B cell (primary cell): ENCODE results near the gene BRAF. TPM values are rescaled to one million over a fixed set of nuclear protein-coding genes. Genes with fewer than 3 reads are reported as not detected.

Experiments used
- ATAC-seq: fragments of 200-7000 bp; cut with Tn5 transposase; one replicate; pipeline ENCODE4 v1.10.0; 2021; ENCODE audit warnings: low read depth, mild to moderate bottlenecking, moderate number of reproducible peaks, moderate library complexity
- CTCF ChIA-PET: fragments of 350-600 bp; sonication (Branson Sonifier 250); formaldehyde crosslinking; loops from one replicate; lab custom pipeline; 2021; ENCODE audit warnings: antibody characterized with exemption, inconsistent platforms; lab: Charles Lee
- POLR2A ChIA-PET: fragments of 350-600 bp; sonication (Branson Sonifier 250); formaldehyde crosslinking; loops from one replicate; lab custom pipeline; 2021; ENCODE audit warnings: antibody characterized with exemption; lab: Charles Lee
- DNase-seq: peaks from one replicate; pipeline ENCODE4 v3.0.0; 2013
- H2AFZ ChIP-seq: 2 replicates; pipeline ENCODE4 v1.6.1; 2012; ENCODE audit warnings: mild to moderate bottlenecking, low read depth, low read length; ENCODE audit not compliant: insufficient read depth, poor library complexity, severe bottlenecking
- H3K27ac ChIP-seq, 2 donors: 1 replicate in 1 of 2; 2 replicates in 1 of 2; pipeline ENCODE4 v1.5.1; 2012 to 2013; ENCODE audit warnings: low read length in 2 of 2, mild to moderate bottlenecking in 2 of 2, moderate library complexity in 1 of 2
- H3K27me3 ChIP-seq, 4 experiments: fragments of 200-600 bp in 1 of 4; sonication (generic) in 1 of 4; replicated peaks in 1 of 4; 1 replicate in 2 of 4; 2 replicates in 2 of 4; pipeline versions ENCODE4 v1.6.1 to v1.7.0; 2013 to 2016; ENCODE audit warnings: low read length in 3 of 4, mild to moderate bottlenecking in 2 of 4, mixed read lengths in 1 of 4, moderate library complexity in 1 of 4; ENCODE audit not compliant: insufficient read depth in 4 of 4, control insufficient read depth in 3 of 4; ENCODE audit errors: control extremely low read depth in 1 of 4
- H3K36me3 ChIP-seq, 2 experiments: replicated peaks in 1 of 2; 1 replicate in 1 of 2; 2 replicates in 1 of 2; pipeline versions ENCODE4 v1.6.1 to v1.7.1; 2013; ENCODE audit warnings: low read length in 1 of 2; ENCODE audit not compliant: insufficient read depth in 2 of 2, control insufficient read depth in 1 of 2; ENCODE audit errors: control extremely low read depth in 1 of 2, extremely low read depth in 1 of 2
- H3K4me1 ChIP-seq, 2 donors: fragments of 200-600 bp in 1 of 2; sonication (generic) in 1 of 2; 1 replicate in 1 of 2; 2 replicates in 1 of 2; pipeline versions ENCODE4 v1.5.1 to v1.6.1; 2013 to 2017; ENCODE audit warnings: low read length in 2 of 2; ENCODE audit not compliant: control insufficient read depth in 2 of 2, insufficient read depth in 2 of 2
- H3K4me2 ChIP-seq: replicated peaks from 2 replicates; pipeline ENCODE3; 2012; ENCODE audit warnings: mild to moderate bottlenecking, low read depth, low read length; ENCODE audit not compliant: poor library complexity, severe bottlenecking
- H3K4me3 ChIP-seq, 5 experiments: fragments of 200-600 bp in 1 of 5; sonication (generic) in 1 of 5; 1 replicate in 3 of 5; 2 replicates in 2 of 5; pipeline versions ENCODE4 v1.5.1 to v1.7.0; 2011 to 2016; ENCODE audit warnings: low read length in 4 of 5, mild to moderate bottlenecking in 4 of 5, low read depth in 2 of 5, control low read depth in 1 of 5, moderate library complexity in 1 of 5; ENCODE audit not compliant: insufficient read depth in 1 of 5; ENCODE audit errors: control extremely low read depth in 1 of 5, extremely low read depth in 1 of 5
- H3K79me2 ChIP-seq: fragments of 200-600 bp; sonication (generic); one replicate; pipeline ENCODE4 v1.6.0; 2016; ENCODE audit warnings: low read length; ENCODE audit not compliant: control insufficient read depth, insufficient read depth
- H3K9ac ChIP-seq: fragments of 200-600 bp; sonication (generic); 2 replicates; pipeline ENCODE4 v1.6.1; 2017; ENCODE audit warnings: mild to moderate bottlenecking, low read length, moderate library complexity
- H3K9me3 ChIP-seq, 3 donors: one replicate each; pipeline versions ENCODE4 v1.6.1 to v1.7.1; 2013; ENCODE audit warnings: low read length in 2 of 3; ENCODE audit not compliant: control insufficient read depth in 2 of 3, insufficient read depth in 1 of 3; ENCODE audit errors: control extremely low read depth in 1 of 3
- H4K20me1 ChIP-seq: 2 replicates; pipeline ENCODE4 v1.6.0; 2012; ENCODE audit warnings: mild to moderate bottlenecking, low read length; ENCODE audit not compliant: insufficient read depth, control insufficient read depth, poor library complexity, severe bottlenecking
- H3K27ac Mint-ChIP-seq: one replicate; pipeline ENCODE4 v1.8.0; 2021; ENCODE audit warnings: mixed read lengths
- H3K27me3 Mint-ChIP-seq: one replicate; pipeline ENCODE4 v1.8.0; 2021; ENCODE audit warnings: mixed read lengths
- H3K4me1 Mint-ChIP-seq: one replicate; pipeline ENCODE4 v1.8.0; 2021; ENCODE audit warnings: mixed read lengths
- H3K4me3 Mint-ChIP-seq: one replicate; pipeline ENCODE4 v1.8.0; 2021; ENCODE audit warnings: mixed read lengths
- H3K9me3 Mint-ChIP-seq: one replicate; pipeline ENCODE4 v1.8.0; 2022; ENCODE audit warnings: mixed read lengths; ENCODE audit not compliant: insufficient read depth
- EZH2 ChIP-seq: IDR thresholded peaks from 2 replicates; pipeline ENCODE4 v1.6.1; 2012; ENCODE audit warnings: borderline replicate concordance, low read depth, mild to moderate bottlenecking, moderate library complexity, low read length; ENCODE audit not compliant: insufficient read depth, poor library complexity, severe bottlenecking
- WGBS: methylation state at CpG from one replicate; pipeline ENCODE4 v1.1.5; 2013; ENCODE audit warnings: missing lambda C conversion rate; ENCODE audit not compliant: insufficient coverage; 5-methylcytosine and 5-hydroxymethylcytosine counted together
- intact Hi-C: fragments of 100-400 bp; cut with micrococcal nuclease; formaldehyde crosslinking; loops from one replicate; pipeline ENCODE4 v1.10.0; 2022
- polyA plus RNA-seq: library from polyadenylated mRNA; depleted of rRNA; stranded (reverse); fragments of >200 nt; gene quantifications from 2 replicates; pipeline ENCODE4 v1.2.3, GENCODE V29; 2012
- total RNA-seq, 2 donors: library from RNA; stranded (reverse); fragments of 120-200 nt in 1 of 2; gene quantifications; 1 replicate in 1 of 2; 2 replicates in 1 of 2; pipeline versions ENCODE4 v1.2.3 to v1.2.4, GENCODE V29; 2013 to 2022
- TF ChIP-seq, protein P1 (sequence below): fragments of 200-600 bp; IDR thresholded peaks from one replicate; pipeline ENCODE4 v1.8.0; 2022; ENCODE audit warnings: antibody characterized with exemption, mild to moderate bottlenecking

BRAF gene
- total and polyA plus RNA-seq, 2 donors (not counting 1 experiment from before 2014, with no cell fraction given) = 13.5 to 90.9 TPM

DNA sequence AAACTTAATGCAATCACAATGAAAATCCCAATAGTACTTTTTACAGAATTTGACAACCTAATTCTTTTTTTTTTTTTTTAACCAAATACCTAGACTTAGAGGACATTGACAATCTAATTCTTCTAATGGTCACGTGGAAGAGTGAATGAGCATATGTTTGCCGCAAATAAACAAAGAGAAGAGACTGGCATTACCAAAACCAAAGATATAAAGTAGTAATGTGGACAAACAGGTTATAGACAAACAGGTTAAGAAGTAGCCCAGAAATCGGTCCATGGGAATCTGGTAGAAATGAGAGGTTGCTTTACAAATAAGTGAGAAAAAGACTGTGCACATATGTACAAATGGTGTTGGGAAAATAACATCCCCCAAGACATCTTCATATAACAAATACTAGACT lies 27.7 kb downstream of the BRAF start:
- no peak for DNase-seq
- no peak for ATAC-seq
- intact Hi-C loops = no loop called here
- TF ChIP-seq, protein P1, sequence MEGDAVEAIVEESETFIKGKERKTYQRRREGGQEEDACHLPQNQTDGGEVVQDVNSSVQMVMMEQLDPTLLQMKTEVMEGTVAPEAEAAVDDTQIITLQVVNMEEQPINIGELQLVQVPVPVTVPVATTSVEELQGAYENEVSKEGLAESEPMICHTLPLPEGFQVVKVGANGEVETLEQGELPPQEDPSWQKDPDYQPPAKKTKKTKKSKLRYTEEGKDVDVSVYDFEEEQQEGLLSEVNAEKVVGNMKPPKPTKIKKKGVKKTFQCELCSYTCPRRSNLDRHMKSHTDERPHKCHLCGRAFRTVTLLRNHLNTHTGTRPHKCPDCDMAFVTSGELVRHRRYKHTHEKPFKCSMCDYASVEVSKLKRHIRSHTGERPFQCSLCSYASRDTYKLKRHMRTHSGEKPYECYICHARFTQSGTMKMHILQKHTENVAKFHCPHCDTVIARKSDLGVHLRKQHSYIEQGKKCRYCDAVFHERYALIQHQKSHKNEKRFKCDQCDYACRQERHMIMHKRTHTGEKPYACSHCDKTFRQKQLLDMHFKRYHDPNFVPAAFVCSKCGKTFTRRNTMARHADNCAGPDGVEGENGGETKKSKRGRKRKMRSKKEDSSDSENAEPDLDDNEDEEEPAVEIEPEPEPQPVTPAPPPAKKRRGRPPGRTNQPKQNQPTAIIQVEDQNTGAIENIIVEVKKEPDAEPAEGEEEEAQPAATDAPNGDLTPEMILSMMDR = no peak
- no peak for TF ChIP-seq EZH2
- H3K27me3 Mint-ChIP-seq = no peaks in the 10 kb centered on the region
- CTCF ChIA-PET = no interaction called here
- no peak overlapping the region for H3K4me3 Mint-ChIP-seq
- H3K27ac Mint-ChIP-seq = no peak overlapping the region
- POLR2A ChIA-PET = no interaction called here
- Histone ChIP-seq H3K4me2 (no peak overlapping the region), H3K36me3 (no peaks in the 10 kb centered on the region), H3K9me3 (no peaks in the 10 kb centered on the region), H4K20me1 (peaks cover 45% of the 10 kb centered on the region), H2AFZ (no peak overlapping the region), H3K9ac (no peak overlapping the region), H3K4me3 (no peak overlapping the region), H3K4me1 (peaks cover 1 to 11% of the 10 kb centered on the region in 2 donors), H3K27ac (no peak overlapping the region), H3K27me3 (no peaks in the 10 kb centered on the region), H3K79me2 (peaks cover 98% of the 10 kb centered on the region)
- no CpG with 5 or more reads among the region's 3 CpGs for WGBS
- H3K4me1 Mint-ChIP-seq = peaks cover 62% of the 10 kb centered on the region
- no peaks in the 10 kb centered on the region for H3K9me3 Mint-ChIP-seq

DNA sequence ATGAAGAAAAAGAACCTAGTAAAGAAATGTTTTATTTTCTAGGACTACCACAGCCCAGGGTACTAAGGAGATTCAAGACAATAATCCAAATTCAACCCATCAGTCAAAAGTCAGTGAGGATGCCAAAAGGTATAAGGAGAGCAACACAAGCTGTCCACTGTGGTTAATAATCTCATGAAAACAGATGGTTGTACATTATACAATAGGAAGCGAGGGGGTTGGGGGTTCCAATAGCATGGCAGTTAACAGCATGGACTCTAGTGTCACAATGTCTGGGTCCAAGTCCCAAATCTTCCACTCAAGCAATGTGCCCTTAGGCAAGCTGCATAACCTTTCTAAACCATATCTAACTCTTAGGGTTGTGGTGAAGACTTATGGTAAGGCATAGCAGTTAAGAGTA lies 35.1 kb downstream of the BRAF start:
- peaks cover 99% of the 10 kb centered on the region for H3K79me2 ChIP-seq
- peaks cover 7 to 31% of the 10 kb centered on the region in 2 donors for H3K4me1 ChIP-seq
- ATAC-seq = no peak
- no peaks in the 10 kb centered on the region for H3K36me3 ChIP-seq
- peaks cover 68% of the 10 kb centered on the region for H3K4me1 Mint-ChIP-seq
- intact Hi-C loops = loop anchor here (5.0 kb wide), 1 partner anchor 33 kb away; the partner anchor contains the start of gene BRAF
- no peak overlapping the region for H3K4me3 ChIP-seq
- no peaks in the 10 kb centered on the region for H3K9me3 Mint-ChIP-seq
- DNase-seq = no peak
- ChIA-PET POLR2A (interaction anchor here (0.6 kb wide), 1 partner anchor 65 kb away, joined by 3 read pairs; no protein-coding TSS in a partner anchor), CTCF (interaction anchor here (0.6 to 1.4 kb wide), 2 partner anchors 75 to 78 kb away, joined by 3 to 4 read pairs; no protein-coding TSS in a partner anchor)
- H3K27me3 Mint-ChIP-seq = no peaks in the 10 kb centered on the region
- H3K9me3 ChIP-seq = no peaks in the 10 kb centered on the region
- TF ChIP-seq EZH2 = no peak
- TF ChIP-seq, protein P1 = no peak
- no peak overlapping the region for H3K4me3 Mint-ChIP-seq
- H2AFZ ChIP-seq = no peak overlapping the region
- peaks cover 70% of the 10 kb centered on the region for H4K20me1 ChIP-seq
- no peak overlapping the region for H3K9ac ChIP-seq
- H3K27ac ChIP-seq = no peak overlapping the region
- no peak overlapping the region for H3K4me2 ChIP-seq
- no CpG with 5 or more reads among the region's 1 CpG for WGBS
- no peaks in the 10 kb centered on the region for H3K27me3 ChIP-seq
- H3K27ac Mint-ChIP-seq = no peak overlapping the region
